NT2/D1 (cell line): ENCODE results near the gene ZBTB16.

ENCODE experiments used
- DNase-seq: peaks from one replicate; pipeline ENCODE4 v3.0.0-alpha.2; 2011; ENCODE audit warnings: low read depth, low spot score
- H3K27me3 ChIP-seq: 2 replicates; pipeline ENCODE4 v1.6.0; 2011; ENCODE audit warnings: mild to moderate bottlenecking; ENCODE audit not compliant: insufficient read length, insufficient read depth
- H3K36me3 ChIP-seq: 2 replicates; pipeline ENCODE4 v1.6.1; 2011; ENCODE audit warnings: mild to moderate bottlenecking, low read length, mixed read lengths; ENCODE audit not compliant: insufficient read depth, insufficient read length
- H3K4me1 ChIP-seq: 2 replicates; pipeline ENCODE4 v1.5.1; 2011; ENCODE audit not compliant: insufficient read depth, insufficient read length
- H3K4me3 ChIP-seq: 2 replicates; pipeline ENCODE4 v1.5.1; 2011; ENCODE audit warnings: low read depth; ENCODE audit not compliant: insufficient read length
- H3K9ac ChIP-seq: 2 replicates; pipeline ENCODE4 v1.6.0; 2011; ENCODE audit warnings: low read depth; ENCODE audit not compliant: insufficient read length
- H3K9me3 ChIP-seq: 2 replicates; pipeline ENCODE4 v1.5.1; 2011; ENCODE audit warnings: mild to moderate bottlenecking, low read length; ENCODE audit not compliant: insufficient read depth
- SUZ12 ChIP-seq: IDR thresholded peaks from 2 replicates; pipeline ENCODE4 v1.6.1; 2011; ENCODE audit not compliant: insufficient read length, insufficient read depth; ENCODE audit errors: extremely low read depth
- YY1 ChIP-seq: IDR thresholded peaks from 2 replicates; pipeline ENCODE4 v1.6.1; 2011; ENCODE audit not compliant: insufficient read length, insufficient read depth
- ZNF274 ChIP-seq: IDR thresholded peaks from 2 replicates; pipeline ENCODE4 v1.6.1; 2011; ENCODE audit warnings: mild to moderate bottlenecking, low read depth, low read length

Gene ZBTB16

DNA sequence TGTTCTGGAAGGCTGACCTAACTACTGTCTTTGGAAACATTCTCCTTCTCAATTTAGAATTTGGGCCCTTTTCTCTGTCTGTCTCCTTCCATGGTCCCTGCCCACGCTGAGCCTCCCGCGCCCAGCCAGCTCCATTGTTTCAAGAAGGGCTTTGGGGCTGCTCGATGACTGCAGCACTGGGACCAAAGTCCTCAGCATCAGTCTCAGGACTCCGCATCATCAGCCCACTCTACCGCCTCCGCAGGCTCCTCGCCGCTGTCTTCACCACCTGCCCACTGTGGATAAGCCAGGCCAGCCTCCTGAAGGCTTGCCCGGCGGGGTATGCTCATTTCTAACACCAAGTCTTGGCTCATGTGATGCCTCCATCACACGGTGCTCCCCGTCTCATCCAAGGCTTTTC is 81.3 kb downstream of the ZBTB16 start:
- Histone ChIP-seq H3K27me3 (no peaks in the 10 kb centered on the region), H3K36me3 (no peaks in the 10 kb centered on the region), H3K9ac (no peak overlapping the region), H3K9me3 (no peaks in the 10 kb centered on the region), H3K4me3 (no peak overlapping the region), H3K4me1 (no peaks in the 10 kb centered on the region)
- no peak for DNase-seq
- TF ChIP-seq SUZ12: no peak
- no peak for TF ChIP-seq YY1
- TF ChIP-seq ZNF274: no peak

DNA sequence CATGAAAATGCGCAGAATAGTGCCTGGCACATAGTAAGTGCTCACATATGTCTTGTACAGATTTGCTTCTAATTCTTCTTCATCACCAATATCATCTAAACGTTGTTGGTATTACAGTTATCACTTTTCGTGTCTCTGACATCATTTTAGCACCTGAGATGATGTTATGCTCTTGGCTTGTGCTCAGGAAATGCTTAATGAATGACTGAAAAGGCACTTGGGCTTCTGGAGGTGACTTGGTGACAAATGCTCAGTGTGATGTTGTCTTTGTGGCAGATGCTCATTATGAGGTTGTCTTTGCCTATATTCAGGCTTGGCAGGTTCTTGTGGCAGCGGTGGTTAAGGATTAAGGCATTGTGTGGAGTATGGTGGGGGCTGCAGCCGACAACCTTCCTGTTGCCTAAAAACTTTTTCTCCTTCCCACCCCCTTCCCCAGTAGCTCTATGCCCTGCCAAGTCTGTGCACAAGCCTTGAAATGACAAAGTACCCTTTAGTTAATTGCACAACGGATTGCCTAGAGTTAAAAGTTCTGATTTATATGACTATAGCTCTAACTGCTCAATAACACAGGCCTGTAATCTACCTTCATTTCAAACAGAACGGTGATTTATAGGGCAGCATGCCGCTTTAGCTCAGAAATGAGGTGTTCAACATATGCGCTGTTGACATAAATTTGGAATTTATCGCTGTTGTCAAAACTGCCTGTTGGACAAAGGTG is 82.5 kb downstream of the ZBTB16 start:
- H3K36me3 ChIP-seq: no peaks in the 10 kb centered on the region
- H3K4me3 ChIP-seq: no peak overlapping the region
- DNase-seq: no peak
- no peaks in the 10 kb centered on the region for H3K4me1 ChIP-seq
- H3K9ac ChIP-seq: no peak overlapping the region
- H3K27me3 ChIP-seq: no peaks in the 10 kb centered on the region
- TF ChIP-seq YY1: no peak
- H3K9me3 ChIP-seq: no peaks in the 10 kb centered on the region

DNA sequence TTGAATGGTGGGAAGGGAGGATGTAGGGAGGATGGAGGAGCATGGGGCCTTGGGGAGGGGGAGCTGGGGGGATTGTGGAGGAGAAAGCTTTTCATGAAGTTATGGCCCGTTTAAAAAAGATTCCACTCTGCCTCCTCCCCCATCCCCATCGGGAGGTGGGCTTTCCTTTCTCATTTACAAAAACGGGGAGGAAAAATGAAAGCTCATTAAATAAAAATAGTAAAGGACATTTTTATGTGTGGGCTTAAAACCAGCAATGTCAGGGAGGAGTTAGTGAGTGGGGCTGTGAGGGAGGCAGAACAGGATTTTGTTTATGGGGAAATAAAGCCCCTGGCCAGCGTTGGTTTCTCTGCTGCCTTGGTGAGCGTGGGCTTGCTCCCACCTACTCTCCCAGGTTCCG is 83.2 kb downstream of the ZBTB16 start:
- H3K4me3 ChIP-seq: no peak overlapping the region
- no peak for TF ChIP-seq YY1
- TF ChIP-seq ZNF274: no peak
- no peak for TF ChIP-seq SUZ12
- H3K36me3 ChIP-seq: no peaks in the 10 kb centered on the region
- H3K4me1 ChIP-seq: no peaks in the 10 kb centered on the region
- no peaks in the 10 kb centered on the region for H3K27me3 ChIP-seq
- H3K9ac ChIP-seq: peak overlapping the region; percentile 5
- no peak for DNase-seq
- H3K9me3 ChIP-seq: no peaks in the 10 kb centered on the region

DNA sequence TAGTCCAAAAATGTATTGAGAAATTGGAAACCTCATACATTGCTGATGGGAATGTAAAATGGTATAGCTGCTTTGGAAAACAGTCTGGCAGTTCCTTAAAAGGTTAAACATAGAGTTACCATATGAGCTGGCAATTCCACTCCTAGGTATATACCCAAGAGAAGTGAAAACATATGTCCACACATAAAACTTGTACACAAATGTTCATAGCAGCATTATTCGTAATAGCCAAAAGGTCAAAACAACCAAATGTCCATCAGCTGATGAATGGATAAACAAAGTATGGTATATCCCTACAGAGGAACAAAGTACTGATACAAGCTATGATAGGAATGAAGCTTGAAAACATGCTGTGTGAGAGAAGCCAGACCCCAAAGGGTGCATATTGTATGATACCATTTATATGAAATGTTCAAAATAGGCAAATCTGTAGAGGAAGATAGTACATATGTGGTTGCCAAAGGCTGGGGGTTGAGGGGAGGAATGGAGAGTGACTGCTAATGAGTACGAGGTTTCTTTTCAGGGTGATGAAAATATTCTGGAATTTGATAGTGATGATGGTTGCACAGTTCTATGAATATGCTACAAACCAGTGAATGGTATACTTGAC is 85.8 kb downstream of the ZBTB16 start:
- DNase-seq: no peak
- H3K36me3 ChIP-seq: no peaks in the 10 kb centered on the region
- H3K4me1 ChIP-seq: no peaks in the 10 kb centered on the region
- no peaks in the 10 kb centered on the region for H3K9me3 ChIP-seq
- H3K4me3 ChIP-seq: no peak overlapping the region
- no peaks in the 10 kb centered on the region for H3K27me3 ChIP-seq
- TF ChIP-seq SUZ12 (no peak), ZNF274 (no peak), YY1 (no peak)
- H3K9ac ChIP-seq: no peak overlapping the region

DNA sequence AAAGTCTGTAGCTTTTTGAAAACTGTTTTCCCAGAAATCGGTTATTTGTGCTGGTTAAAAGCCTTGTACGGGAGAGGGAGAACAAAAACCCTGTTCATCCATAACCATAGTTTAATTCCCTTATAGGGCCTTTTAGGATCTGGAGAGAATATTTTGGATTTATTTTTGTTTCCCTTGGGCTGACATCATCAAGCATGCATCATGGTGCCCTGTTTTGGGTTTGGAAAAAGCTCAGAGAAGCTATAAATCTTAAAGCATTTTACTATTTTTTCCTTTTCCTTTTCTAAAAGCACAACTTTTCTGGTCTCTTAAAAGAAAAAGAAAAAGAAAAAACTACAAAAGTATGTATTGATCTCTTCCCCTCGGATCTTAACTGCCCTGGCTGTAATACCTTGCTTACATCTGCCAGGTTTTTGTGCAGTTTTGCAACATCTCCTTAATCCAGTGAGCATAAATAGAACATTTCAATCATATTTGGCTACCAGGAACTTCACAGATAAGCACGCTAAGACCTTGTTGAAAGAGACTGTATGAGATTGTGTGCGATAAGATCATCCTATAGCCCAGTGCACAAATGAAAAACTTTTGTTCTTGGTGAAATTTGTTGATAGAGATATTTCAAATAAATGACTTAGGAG is 88.0 kb downstream of the ZBTB16 start:
- no peak overlapping the region for H3K4me3 ChIP-seq
- TF ChIP-seq SUZ12 (no peak), ZNF274 (no peak), YY1 (no peak)
- DNase-seq: no peak
- no peaks in the 10 kb centered on the region for H3K9me3 ChIP-seq
- H3K9ac ChIP-seq: no peak overlapping the region
- no peaks in the 10 kb centered on the region for H3K4me1 ChIP-seq
- H3K27me3 ChIP-seq: no peaks in the 10 kb centered on the region
- no peaks in the 10 kb centered on the region for H3K36me3 ChIP-seq

DNA sequence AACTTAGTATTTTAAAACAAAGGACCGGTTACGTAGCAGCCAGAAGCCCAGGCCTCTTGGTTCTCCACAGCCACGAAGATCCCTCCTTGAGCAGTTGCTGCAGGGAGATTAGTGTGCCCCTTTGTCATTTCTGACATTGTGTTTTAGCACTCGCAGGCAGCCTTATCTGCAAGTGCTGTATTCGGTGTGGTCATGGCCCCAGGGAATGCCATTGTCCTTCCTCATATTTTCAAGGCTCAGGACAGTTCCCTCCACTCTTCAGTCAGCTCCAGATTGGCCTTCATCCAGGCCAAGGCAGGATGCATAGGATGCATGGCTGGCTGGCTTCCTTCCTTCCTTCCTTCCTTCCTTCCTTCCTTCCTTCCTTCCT is 88.5 kb downstream of the ZBTB16 start:
- H3K4me1 ChIP-seq: no peaks in the 10 kb centered on the region
- no peak overlapping the region for H3K9ac ChIP-seq
- TF ChIP-seq ZNF274 (no peak), SUZ12 (no peak), YY1 (no peak)
- no peak overlapping the region for H3K4me3 ChIP-seq
- no peaks in the 10 kb centered on the region for H3K36me3 ChIP-seq
- no peaks in the 10 kb centered on the region for H3K9me3 ChIP-seq
- peak; percentile 13 for DNase-seq
- no peaks in the 10 kb centered on the region for H3K27me3 ChIP-seq

DNA sequence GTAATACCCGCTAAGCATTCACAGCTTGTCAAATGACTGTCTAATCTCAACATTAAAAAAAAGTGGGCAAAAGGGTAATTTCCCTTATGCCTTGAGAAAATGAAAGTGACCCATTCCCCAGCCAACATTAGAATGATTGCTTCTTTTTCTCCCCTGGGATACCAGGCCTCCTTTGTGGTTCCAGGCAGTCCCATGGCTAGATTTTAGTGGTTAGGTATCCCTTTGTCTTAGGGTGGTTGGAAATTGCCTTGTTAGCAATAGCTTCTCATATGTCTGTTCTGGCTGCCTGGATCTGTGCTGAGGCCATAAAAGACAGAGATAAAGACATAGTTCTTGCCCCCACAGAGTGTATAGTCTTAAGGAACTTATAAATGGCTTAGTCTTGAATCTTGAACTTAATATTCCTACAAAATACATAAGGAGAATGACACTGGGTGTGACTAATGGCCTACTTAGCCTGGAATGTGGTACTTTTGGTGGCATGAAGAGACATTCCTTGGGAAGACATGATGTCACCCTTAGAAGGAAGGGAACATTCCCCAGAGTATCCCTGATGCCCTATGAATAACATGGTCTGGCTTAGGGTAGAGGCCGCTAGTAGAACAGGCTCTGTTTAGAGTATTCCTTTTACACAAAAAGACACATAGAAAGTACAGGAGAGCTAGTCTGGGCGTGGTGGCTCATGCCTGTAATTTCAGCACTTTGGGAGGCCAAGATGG is 90.3 kb downstream of the ZBTB16 start:
- DNase-seq: no peak
- TF ChIP-seq YY1 (no peak), SUZ12 (no peak), ZNF274 (no peak)
- peaks cover 2% of the 10 kb centered on the region for H3K4me1 ChIP-seq
- no peak overlapping the region for H3K4me3 ChIP-seq
- H3K9ac ChIP-seq: no peak overlapping the region
- no peaks in the 10 kb centered on the region for H3K27me3 ChIP-seq
- H3K9me3 ChIP-seq: no peaks in the 10 kb centered on the region
- H3K36me3 ChIP-seq: no peaks in the 10 kb centered on the region
